Subcutaneous abdominal adipose tissue (tissue), 5 donors: ENCODE data around the gene CAVIN2.

Experiments
- H3K27ac ChIP-seq: one replicate; pipeline ENCODE4 v1.7.0; 2013; ENCODE audit warnings: low read depth, mild to moderate bottlenecking, inconsistent platforms, low read length, moderate library complexity
- H3K27me3 ChIP-seq, 5 donors: one replicate each; pipeline ENCODE4 v1.7.0; 2013; ENCODE audit warnings: low read length in 5 of 5, inconsistent platforms in 1 of 5; ENCODE audit not compliant: control insufficient read depth in 5 of 5, insufficient read depth in 4 of 5
- H3K36me3 ChIP-seq, 5 donors: one replicate each; pipeline ENCODE4 v1.7.0; 2013; ENCODE audit warnings: low read length in 5 of 5; ENCODE audit not compliant: control insufficient read depth in 5 of 5, insufficient read depth in 5 of 5
- H3K4me1 ChIP-seq, 5 donors: one replicate each; pipeline ENCODE4 v1.7.0; 2013; ENCODE audit warnings: low read length in 5 of 5, mild to moderate bottlenecking in 3 of 5, moderate library complexity in 1 of 5; ENCODE audit not compliant: control insufficient read depth in 5 of 5, insufficient read depth in 5 of 5
- H3K4me3 ChIP-seq, 5 donors: one replicate each; pipeline ENCODE4 v1.7.0; 2013; ENCODE audit warnings: low read length in 5 of 5, low read depth in 1 of 5
- H3K9ac ChIP-seq, 5 donors: one replicate each; pipeline ENCODE4 v1.7.0; 2013; ENCODE audit warnings: low read length in 5 of 5, mild to moderate bottlenecking in 4 of 5, moderate library complexity in 3 of 5
- H3K9me3 ChIP-seq, 5 donors: one replicate each; pipeline ENCODE4 v1.7.0; 2013; ENCODE audit warnings: low read length in 5 of 5; ENCODE audit not compliant: control insufficient read depth in 5 of 5
- donor health status: healthy.
- donor health status: healthy.
- donor health status: healthy.
- donor health status: healthy.
- donor health status: healthy.

CAVIN2 gene

GRCh38 chr2:191832668-191833067 lies 14.2 kb downstream of the CAVIN2 start:
- no peaks in the 10 kb centered on the region for H3K9me3 ChIP-seq
- peak overlapping the region; percentile 25 for H3K27ac ChIP-seq
- H3K36me3 ChIP-seq: peaks cover 0 to 19% (median 13%) of the 10 kb centered on the region in 5 donors
- peaks cover 3 to 32% (median 27%) of the 10 kb centered on the region in 5 donors for H3K4me1 ChIP-seq
- peak overlapping the region in 1 of 5 donors; percentile 51 for H3K9ac ChIP-seq
- no peaks in the 10 kb centered on the region for H3K27me3 ChIP-seq
- H3K4me3 ChIP-seq: no peak overlapping the region

GRCh38 chr2:191831410-191831994 lies 15.4 kb downstream of the CAVIN2 start:
- H3K4me1 ChIP-seq: peaks cover 0 to 20% (median 15%) of the 10 kb centered on the region in 5 donors
- H3K27ac ChIP-seq: no peak overlapping the region
- no peak overlapping the region for H3K9ac ChIP-seq
- H3K27me3 ChIP-seq: no peaks in the 10 kb centered on the region
- H3K9me3 ChIP-seq: no peaks in the 10 kb centered on the region
- H3K4me3 ChIP-seq: no peak overlapping the region
- peaks cover 0 to 18% (median 10%) of the 10 kb centered on the region in 5 donors for H3K36me3 ChIP-seq

GRCh38 chr2:191824398-191824797 lies 22.5 kb downstream of the CAVIN2 start:
- Histone ChIP-seq H3K4me3 (no peak overlapping the region), H3K27me3 (no peaks in the 10 kb centered on the region), H3K9ac (no peak overlapping the region), H3K27ac (no peak overlapping the region), H3K9me3 (no peaks in the 10 kb centered on the region), H3K36me3 (no peaks in the 10 kb centered on the region), H3K4me1 (no peaks in the 10 kb centered on the region)

- no peaks in the 10 kb centered on the region for H3K9me3 ChIP-seq
- H3K9ac ChIP-seq: no peak overlapping the region
- H3K4me3 ChIP-seq: no peak overlapping the region
- no peak overlapping the region for H3K27ac ChIP-seq
- no peaks in the 10 kb centered on the region for H3K27me3 ChIP-seq
- H3K4me1 ChIP-seq: peaks cover 0 to 3% (median 0%) of the 10 kb centered on the region in 5 donors
- H3K36me3 ChIP-seq: no peaks in the 10 kb centered on the region
These were observed 25.8 kb downstream of the CAVIN2 start for GRCh38 chr2:191821078-191821477.

- Histone ChIP-seq H3K27ac (no peak overlapping the region), H3K4me1 (peaks cover 0 to 3% (median 0%) of the 10 kb centered on the region in 5 donors), H3K27me3 (no peaks in the 10 kb centered on the region), H3K9me3 (no peaks in the 10 kb centered on the region), H3K36me3 (no peaks in the 10 kb centered on the region), H3K9ac (no peak overlapping the region), H3K4me3 (peak overlapping the region in 3 of 5 donors; percentile 7 to 42 (median 35))
These were observed 28.1 kb downstream of the CAVIN2 start for GRCh38 chr2:191818725-191819350.

GRCh38 chr2:191818133-191818532 lies 28.8 kb downstream of the CAVIN2 start:
- no peak overlapping the region for H3K9ac ChIP-seq
- H3K4me1 ChIP-seq: peaks cover 0 to 3% (median 0%) of the 10 kb centered on the region in 5 donors
- H3K4me3 ChIP-seq: no peak overlapping the region
- H3K27me3 ChIP-seq: no peaks in the 10 kb centered on the region
- H3K9me3 ChIP-seq: no peaks in the 10 kb centered on the region
- H3K27ac ChIP-seq: no peak overlapping the region
- no peaks in the 10 kb centered on the region for H3K36me3 ChIP-seq

- no peak overlapping the region for H3K4me3 ChIP-seq
- no peaks in the 10 kb centered on the region for H3K36me3 ChIP-seq
- H3K9ac ChIP-seq: no peak overlapping the region
- no peak overlapping the region for H3K27ac ChIP-seq
- H3K4me1 ChIP-seq: peaks cover 0 to 7% (median 5%) of the 10 kb centered on the region in 5 donors
- no peaks in the 10 kb centered on the region for H3K27me3 ChIP-seq
- H3K9me3 ChIP-seq: peaks cover 0 to 2% (median 0%) of the 10 kb centered on the region in 5 donors
These were observed 31.9 kb downstream of the CAVIN2 start for GRCh38 chr2:191815010-191815409.

- Histone ChIP-seq H3K9ac (no peak overlapping the region), H3K9me3 (peaks cover 0 to 2% (median 0%) of the 10 kb centered on the region in 5 donors), H3K4me1 (peaks cover 0 to 7% (median 5%) of the 10 kb centered on the region in 5 donors), H3K27ac (no peak overlapping the region), H3K36me3 (no peaks in the 10 kb centered on the region), H3K4me3 (no peak overlapping the region), H3K27me3 (no peaks in the 10 kb centered on the region)
These were observed 32.9 kb downstream of the CAVIN2 start for GRCh38 chr2:191813943-191814342.

GRCh38 chr2:191811807-191812602 lies 34.9 kb downstream of the CAVIN2 start:
- peaks cover 0 to 2% (median 0%) of the 10 kb centered on the region in 5 donors for H3K9me3 ChIP-seq
- H3K36me3 ChIP-seq: no peaks in the 10 kb centered on the region
- H3K27ac ChIP-seq: no peak overlapping the region
- H3K4me3 ChIP-seq: peak overlapping the region; percentile 31 to 52 (median 41)
- H3K27me3 ChIP-seq: no peaks in the 10 kb centered on the region
- peak overlapping the region in 1 of 5 donors; percentile 5 for H3K9ac ChIP-seq
- peaks cover 0 to 6% (median 4%) of the 10 kb centered on the region in 5 donors for H3K4me1 ChIP-seq

GRCh38 chr2:191806396-191806795 lies 40.5 kb downstream of the CAVIN2 start:
- Histone ChIP-seq H3K9ac (no peak overlapping the region), H3K36me3 (no peaks in the 10 kb centered on the region), H3K27me3 (no peaks in the 10 kb centered on the region), H3K4me3 (no peak overlapping the region), H3K27ac (no peak overlapping the region), H3K9me3 (peaks cover 0 to 2% (median 0%) of the 10 kb centered on the region in 5 donors), H3K4me1 (no peaks in the 10 kb centered on the region)
